Effector memory CD8-positive, alpha-beta T cell (primary cell): ENCODE data around the gene MMP15.

Source experiments
- ATAC-seq: fragments of 150-1000 bp; cut with Tn5 transposase; replicated peaks from 2 replicates; pipeline ENCODE4 v1.10.0; 2021; ENCODE audit warnings: mild to moderate bottlenecking, moderate library complexity
- DNase-seq, 3 experiments: peaks; one replicate each; pipeline ENCODE4 v3.0.0; 2021
- H3K27ac Mint-ChIP-seq, 2 donors: one replicate each; pipeline ENCODE4 v1.8.0; 2022; ENCODE audit warnings: mild to moderate bottlenecking in 2 of 2, mixed read lengths in 2 of 2, moderate library complexity in 2 of 2
- H3K27me3 Mint-ChIP-seq, 2 donors: one replicate each; pipeline ENCODE4 v1.8.0; 2022; ENCODE audit warnings: mixed read lengths in 2 of 2
- H3K36me3 Mint-ChIP-seq: one replicate; pipeline ENCODE4 v1.8.0; 2022; ENCODE audit warnings: mild to moderate bottlenecking, moderate library complexity, mixed read lengths; ENCODE audit not compliant: insufficient read depth
- H3K4me1 Mint-ChIP-seq, 2 donors: one replicate each; pipeline ENCODE4 v1.8.0; 2022; ENCODE audit warnings: low read depth in 2 of 2, mixed read lengths in 2 of 2
- H3K4me3 Mint-ChIP-seq, 2 donors: one replicate each; pipeline ENCODE4 v1.8.0; 2022; ENCODE audit warnings: mild to moderate bottlenecking in 2 of 2, mixed read lengths in 2 of 2, moderate library complexity in 2 of 2
- H3K9me3 Mint-ChIP-seq, 2 donors: one replicate each; pipeline ENCODE4 v1.8.0; 2022; ENCODE audit warnings: mixed read lengths in 2 of 2

Gene MMP15

DNA sequence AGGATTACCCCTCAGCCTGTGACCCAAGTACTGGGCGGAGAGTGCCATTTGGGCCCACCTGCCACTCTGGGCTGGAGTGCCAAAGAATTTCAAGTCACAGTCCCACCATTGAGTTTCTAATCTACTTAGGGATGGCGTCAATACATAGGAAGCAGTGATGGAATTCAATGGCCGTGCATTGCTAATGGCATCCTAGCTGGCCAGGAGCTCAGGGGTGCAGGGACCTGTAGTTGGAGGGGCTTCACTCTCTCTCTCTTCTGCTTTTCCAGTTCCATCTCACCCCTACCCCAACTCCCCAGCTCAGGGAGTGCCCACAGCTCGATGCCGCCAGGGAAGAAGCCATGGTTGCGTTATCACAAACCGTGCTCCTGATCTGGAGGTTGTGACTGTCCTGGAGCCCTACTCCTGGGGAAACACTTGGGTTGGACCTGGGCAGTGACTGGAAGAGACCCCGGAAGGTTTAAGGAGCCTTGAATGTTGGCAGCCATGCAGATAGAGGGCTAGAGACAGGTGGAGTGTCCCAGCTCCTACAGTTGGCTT, 2.4 kb downstream of the MMP15 start:
- Mint-ChIP-seq H3K4me1 (peaks cover 8 to 13% of the 10 kb centered on the region in 2 donors), H3K4me3 (peak overlapping the region; percentile 47 to 94), H3K36me3 (peaks cover 3% of the 10 kb centered on the region), H3K27me3 (peaks cover 14 to 26% of the 10 kb centered on the region in 2 donors), H3K27ac (peak overlapping the region in 1 of 2 donors; percentile 32), H3K9me3 (no peaks in the 10 kb centered on the region)
- ATAC-seq: no peak
- no peak for DNase-seq

DNA sequence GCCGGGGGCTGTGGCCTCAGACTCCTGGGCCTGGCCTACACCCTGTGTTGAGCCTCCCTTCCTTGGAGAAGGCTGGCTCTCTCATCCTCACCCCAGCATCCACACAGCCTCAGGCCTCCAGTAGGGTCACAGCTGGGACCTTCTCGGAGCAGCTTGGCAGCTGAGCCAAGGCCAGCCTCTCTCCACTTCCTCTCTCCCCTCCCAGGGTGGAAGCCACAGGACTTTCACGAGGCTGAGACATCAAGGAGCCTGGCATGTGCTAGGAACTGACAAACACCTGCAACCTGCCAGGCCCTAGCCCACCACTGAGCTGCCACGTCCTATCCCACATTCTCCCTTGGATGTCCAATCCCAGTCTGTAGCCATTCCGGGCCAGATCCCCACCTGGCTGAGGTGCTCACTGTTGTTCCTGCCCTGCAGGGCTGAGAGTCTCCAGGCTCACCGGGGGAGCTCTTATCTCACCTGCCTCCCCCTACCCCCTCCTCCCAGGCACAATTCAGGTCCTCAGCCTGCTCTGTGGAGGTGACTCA, 3.1 kb downstream of the MMP15 start:
- no peaks in the 10 kb centered on the region for H3K9me3 Mint-ChIP-seq
- peaks cover 8 to 13% of the 10 kb centered on the region in 2 donors for H3K4me1 Mint-ChIP-seq
- DNase-seq: no peak
- H3K27me3 Mint-ChIP-seq: peaks cover 14 to 26% of the 10 kb centered on the region in 2 donors
- H3K4me3 Mint-ChIP-seq: peak overlapping the region in 1 of 2 donors; percentile 94
- peaks cover 3% of the 10 kb centered on the region for H3K36me3 Mint-ChIP-seq
- no peak for ATAC-seq
- H3K27ac Mint-ChIP-seq: no peak overlapping the region

DNA sequence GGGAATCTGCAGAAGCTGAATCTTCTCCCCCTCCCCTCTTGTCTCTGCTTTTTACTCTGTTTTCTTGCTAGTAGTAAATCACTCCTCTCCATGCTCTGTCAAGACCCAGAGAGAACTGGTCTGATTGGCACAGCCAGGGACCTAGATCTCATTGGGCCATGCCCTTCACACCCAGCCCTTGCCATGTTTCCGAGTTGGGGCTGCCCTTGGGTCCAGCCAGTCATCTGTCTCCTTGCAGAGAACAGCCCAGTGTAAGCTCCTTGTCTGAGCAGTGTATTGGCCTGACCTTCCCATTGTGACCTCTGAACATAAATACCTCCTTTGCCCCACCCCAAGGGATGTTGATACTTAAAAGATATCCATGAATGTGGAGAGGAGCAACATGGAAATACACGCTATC, 3.9 kb downstream of the MMP15 start:
- no peak for DNase-seq
- peaks cover 14 to 26% of the 10 kb centered on the region in 2 donors for H3K27me3 Mint-ChIP-seq
- no peak overlapping the region for H3K27ac Mint-ChIP-seq
- H3K4me3 Mint-ChIP-seq: no peak overlapping the region
- peaks cover 3% of the 10 kb centered on the region for H3K36me3 Mint-ChIP-seq
- no peaks in the 10 kb centered on the region for H3K9me3 Mint-ChIP-seq
- no peak for ATAC-seq
- H3K4me1 Mint-ChIP-seq: peaks cover 7 to 13% of the 10 kb centered on the region in 2 donors

DNA sequence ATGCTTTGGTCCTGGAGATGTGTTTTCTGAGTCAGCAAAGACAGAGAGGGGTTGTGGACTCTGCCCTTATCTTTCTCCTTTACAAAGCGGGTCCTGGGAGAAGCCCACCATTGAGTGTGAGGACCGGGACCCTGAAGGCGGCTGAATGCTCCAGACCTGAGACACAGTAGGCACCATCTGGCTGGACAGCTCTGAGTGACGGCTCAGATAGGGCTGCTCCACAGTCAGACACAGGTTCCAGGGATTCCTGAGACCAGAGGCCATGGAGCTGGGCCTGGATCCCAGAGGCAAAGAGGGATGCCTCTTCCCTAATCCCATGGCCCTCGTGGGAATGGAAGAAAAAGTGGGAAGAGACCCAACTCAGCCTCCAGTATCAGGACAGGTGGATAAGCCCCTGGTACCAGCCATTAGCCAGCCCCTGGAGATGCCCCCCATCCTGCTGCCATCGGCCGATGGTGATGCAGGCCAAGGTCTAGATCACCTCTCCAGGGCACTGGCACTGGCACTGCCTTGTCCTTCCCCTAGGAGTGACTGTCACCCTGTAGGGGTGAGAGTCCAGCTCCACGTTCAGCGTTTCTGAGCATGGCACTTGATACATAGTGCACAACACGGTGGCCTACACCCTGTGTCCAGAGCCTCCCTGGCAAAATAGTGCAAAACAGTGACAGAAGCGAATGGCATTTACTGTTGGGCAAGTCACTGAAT, 4.7 kb downstream of the MMP15 start:
- DNase-seq (no peak), ATAC-seq (no peak)
- H3K4me3 Mint-ChIP-seq: no peak overlapping the region

DNA sequence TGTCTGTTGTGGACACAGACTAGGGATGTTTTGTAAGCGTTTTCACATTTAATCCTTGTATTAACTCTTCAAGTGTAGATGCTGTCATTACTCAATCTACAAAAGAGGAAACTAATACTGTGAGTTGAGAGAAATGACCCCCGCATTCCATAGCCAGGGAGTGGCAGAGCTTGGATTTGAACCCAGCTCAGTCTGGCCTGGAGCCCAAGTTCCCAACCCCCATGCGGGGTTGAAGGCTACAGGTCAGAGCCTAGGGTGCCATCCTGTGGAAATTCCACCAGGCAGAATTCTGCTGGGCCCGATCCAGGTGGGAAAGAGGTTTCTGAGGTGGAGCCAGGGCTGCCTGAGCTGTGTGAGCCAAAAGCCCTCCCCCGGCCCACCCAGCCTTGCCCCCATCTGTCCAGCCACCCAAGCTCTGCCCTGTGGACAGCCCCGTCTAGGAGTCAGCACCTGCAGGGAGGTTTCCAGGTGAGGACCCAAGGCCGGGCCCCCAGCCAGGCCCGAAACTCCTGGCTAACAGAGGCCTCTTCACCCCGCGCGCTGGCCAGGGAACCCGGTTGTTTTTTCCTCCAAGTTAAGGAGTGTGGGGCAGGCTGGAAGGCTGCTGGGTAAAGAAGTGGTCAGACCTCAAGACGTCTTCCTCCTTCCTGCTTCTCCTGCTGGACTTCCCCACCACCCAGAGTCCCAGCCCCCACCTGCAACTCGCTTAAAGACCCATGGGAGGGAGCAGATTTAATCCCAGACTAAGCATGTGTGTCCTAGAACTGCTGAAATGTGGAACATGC, 5.7 kb downstream of the MMP15 start:
- DNase-seq (no peak), ATAC-seq (no peak)
- Mint-ChIP-seq H3K36me3 (peaks cover 3% of the 10 kb centered on the region), H3K4me3 (no peak overlapping the region), H3K9me3 (no peaks in the 10 kb centered on the region), H3K27ac (peak overlapping the region in 1 of 2 donors; percentile 4), H3K27me3 (peaks cover 14 to 20% of the 10 kb centered on the region in 2 donors), H3K4me1 (peaks cover 0 to 6% of the 10 kb centered on the region in 2 donors)

More for the DNA sequence above, 4.7 kb downstream of the MMP15 start:
- H3K27me3 Mint-ChIP-seq: peaks cover 14 to 20% of the 10 kb centered on the region in 2 donors
- peaks cover 3% of the 10 kb centered on the region for H3K36me3 Mint-ChIP-seq
- no peaks in the 10 kb centered on the region for H3K9me3 Mint-ChIP-seq
- H3K27ac Mint-ChIP-seq: no peak overlapping the region
- peaks cover 0 to 6% of the 10 kb centered on the region in 2 donors for H3K4me1 Mint-ChIP-seq

DNA sequence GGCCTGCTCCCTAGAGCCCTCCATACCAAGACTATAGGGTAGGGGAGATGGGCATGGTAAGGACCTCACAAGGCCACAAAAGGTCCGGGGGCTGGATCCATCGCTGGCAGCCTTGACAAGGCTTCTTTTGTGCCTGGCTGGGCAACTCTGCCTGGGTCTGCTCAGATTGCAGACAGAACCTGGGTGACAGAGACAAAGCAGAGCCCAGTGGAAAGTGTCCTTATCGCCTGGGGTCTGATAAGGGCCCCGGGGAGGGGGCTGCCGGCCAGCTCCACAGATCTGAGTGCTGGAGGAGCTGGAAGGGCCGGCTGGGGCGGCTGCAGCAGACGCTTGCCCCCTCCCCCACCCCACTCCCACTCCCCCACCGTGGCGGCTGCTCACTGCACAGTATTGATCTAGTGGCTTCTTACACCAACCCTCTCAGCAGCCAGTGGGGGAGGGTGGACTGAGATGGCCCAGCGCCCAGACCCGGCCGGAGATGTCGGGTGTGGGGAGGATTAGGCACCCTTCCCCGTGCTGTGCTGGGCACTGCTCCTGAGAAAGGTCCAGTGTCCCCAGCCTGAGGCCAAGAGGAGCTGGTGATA, 7.2 kb downstream of the MMP15 start:
- peaks cover 0 to 6% of the 10 kb centered on the region in 2 donors for H3K4me1 Mint-ChIP-seq
- DNase-seq: no peak
- no peak overlapping the region for H3K4me3 Mint-ChIP-seq
- ATAC-seq: no peak
- peaks cover 13 to 19% of the 10 kb centered on the region in 2 donors for H3K27me3 Mint-ChIP-seq
- no peak overlapping the region for H3K27ac Mint-ChIP-seq
- no peaks in the 10 kb centered on the region for H3K9me3 Mint-ChIP-seq
- no peaks in the 10 kb centered on the region for H3K36me3 Mint-ChIP-seq

DNA sequence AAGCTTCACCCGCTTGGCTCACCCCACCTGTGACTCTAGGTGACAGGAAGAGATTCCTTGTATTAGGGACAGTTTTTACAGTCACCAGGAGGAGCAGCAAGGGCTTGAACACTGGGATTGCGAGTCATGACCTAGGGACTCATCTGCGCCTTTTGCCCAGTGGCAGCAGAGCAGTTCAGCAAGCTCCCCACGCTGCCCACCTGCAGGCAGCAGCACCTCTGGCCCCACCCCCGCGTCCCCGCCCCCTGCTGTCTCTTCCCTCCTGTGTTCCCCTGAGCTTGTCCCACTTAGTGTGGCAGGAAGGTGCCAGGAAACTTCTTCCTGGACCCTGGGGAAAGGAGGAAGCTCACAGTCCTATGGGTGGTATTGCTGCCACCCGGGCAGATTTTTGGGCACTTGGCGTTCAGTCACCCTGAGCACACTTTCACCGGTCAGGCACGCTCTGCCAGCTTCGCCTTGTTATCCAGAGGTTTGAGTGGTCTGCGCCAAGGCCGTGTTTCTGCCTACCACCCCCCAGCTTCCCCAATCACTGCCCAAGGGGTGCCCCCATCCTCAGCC, 8.7 kb downstream of the MMP15 start:
- no peak overlapping the region for H3K4me3 Mint-ChIP-seq
- H3K27me3 Mint-ChIP-seq: peaks cover 0 to 8% of the 10 kb centered on the region in 2 donors
- H3K4me1 Mint-ChIP-seq: peaks cover 0 to 2% of the 10 kb centered on the region in 2 donors
- no peak for ATAC-seq
- no peaks in the 10 kb centered on the region for H3K36me3 Mint-ChIP-seq
- DNase-seq: no peak
- no peak overlapping the region for H3K27ac Mint-ChIP-seq
- H3K9me3 Mint-ChIP-seq: no peaks in the 10 kb centered on the region

DNA sequence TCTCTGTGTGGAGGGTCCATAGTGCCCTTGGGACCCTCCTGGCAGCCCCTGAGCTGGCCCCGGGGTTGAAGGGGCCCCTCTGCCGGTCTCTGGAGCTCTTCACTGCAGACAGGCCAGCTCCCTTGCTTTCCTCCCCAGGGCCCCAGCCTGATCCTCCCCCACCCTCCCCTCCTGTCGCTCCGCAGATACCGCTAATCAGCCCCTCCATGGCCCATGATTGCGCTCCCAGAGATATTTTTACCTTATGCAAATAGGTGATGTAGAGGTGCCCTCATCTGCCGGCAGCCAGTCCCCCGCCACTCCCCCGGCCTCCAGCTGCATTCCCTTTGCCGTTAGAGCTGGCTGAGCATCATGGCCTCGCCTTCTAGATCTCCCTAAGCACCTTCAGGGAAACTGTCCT, 9.2 kb downstream of the MMP15 start:
- Mint-ChIP-seq H3K4me1 (peaks cover 0 to under 1% of the 10 kb centered on the region in 2 donors), H3K27me3 (peaks cover 0 to 2% of the 10 kb centered on the region in 2 donors), H3K27ac (no peak overlapping the region), H3K9me3 (no peaks in the 10 kb centered on the region), H3K36me3 (no peaks in the 10 kb centered on the region), H3K4me3 (no peak overlapping the region)
- ATAC-seq (no peak), DNase-seq (no peak)

DNA sequence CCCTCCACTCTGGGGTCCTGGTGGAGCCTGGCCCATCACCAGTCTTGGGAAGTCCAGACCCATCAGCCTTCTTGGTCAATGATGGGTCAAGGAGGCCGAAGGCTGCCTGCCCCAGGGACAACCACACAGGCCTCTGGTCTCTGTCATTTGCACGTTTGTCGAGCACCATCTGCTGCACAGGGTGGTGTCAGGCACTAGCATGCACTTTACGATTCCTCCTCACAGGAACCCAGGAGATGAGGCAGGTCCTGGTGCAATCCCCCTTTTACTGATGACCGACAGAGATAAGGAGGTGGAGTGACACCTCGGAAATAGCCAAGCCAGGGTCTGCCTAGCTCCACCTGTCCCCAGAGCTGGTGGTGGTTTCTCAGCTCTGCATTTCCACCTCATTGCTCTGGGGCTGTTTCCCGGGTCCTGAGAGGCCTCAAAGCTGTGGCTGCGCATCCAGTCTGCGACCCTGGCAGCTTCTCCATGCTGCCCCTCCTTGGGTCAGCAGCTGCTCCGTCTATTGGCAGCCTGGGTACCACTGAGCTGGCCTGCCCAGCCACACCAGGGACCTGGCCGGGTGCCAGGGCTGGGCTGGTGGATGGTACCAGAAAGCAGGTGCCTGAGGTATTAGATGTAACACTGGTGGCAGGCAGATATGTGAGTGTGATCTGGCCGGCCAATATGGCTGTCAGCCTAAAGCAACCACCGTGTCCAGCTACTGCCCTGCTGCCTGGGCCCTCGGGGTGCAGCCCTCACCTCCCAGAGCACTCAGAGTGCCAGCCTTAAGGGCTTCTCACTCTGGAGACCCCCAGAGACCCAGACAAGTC, 10.0 kb downstream of the MMP15 start:
- no peaks in the 10 kb centered on the region for H3K36me3 Mint-ChIP-seq
- H3K9me3 Mint-ChIP-seq: no peaks in the 10 kb centered on the region
- H3K27me3 Mint-ChIP-seq: no peaks in the 10 kb centered on the region
- ATAC-seq (no peak), DNase-seq (no peak)
- no peak overlapping the region for H3K4me3 Mint-ChIP-seq
- H3K27ac Mint-ChIP-seq: no peak overlapping the region
- no peaks in the 10 kb centered on the region for H3K4me1 Mint-ChIP-seq

DNA sequence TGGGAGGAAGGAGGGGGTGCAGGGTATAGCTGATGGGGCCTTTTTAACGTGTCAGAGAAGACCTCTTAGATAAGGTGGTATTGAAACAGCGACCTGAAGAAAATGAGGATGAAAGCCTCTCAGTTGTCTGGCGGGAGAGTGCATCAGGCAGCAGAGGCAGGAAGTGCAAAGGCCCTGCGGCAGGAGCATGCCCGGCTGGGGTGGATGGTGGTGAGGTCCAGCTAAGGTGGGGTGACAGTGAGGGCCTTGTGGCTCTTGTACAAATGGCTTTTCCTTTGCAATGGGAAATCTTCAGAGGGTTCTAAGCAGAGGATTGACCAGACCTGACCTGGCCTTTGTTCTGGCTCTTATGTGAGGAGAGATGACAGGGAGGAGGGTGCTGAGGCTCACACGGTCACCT, 11.4 kb downstream of the MMP15 start:
- Mint-ChIP-seq H3K36me3 (no peaks in the 10 kb centered on the region), H3K9me3 (no peaks in the 10 kb centered on the region), H3K4me3 (no peak overlapping the region), H3K27ac (no peak overlapping the region), H3K4me1 (no peaks in the 10 kb centered on the region), H3K27me3 (no peaks in the 10 kb centered on the region)
- DNase-seq: no peak
- no peak for ATAC-seq

DNA sequence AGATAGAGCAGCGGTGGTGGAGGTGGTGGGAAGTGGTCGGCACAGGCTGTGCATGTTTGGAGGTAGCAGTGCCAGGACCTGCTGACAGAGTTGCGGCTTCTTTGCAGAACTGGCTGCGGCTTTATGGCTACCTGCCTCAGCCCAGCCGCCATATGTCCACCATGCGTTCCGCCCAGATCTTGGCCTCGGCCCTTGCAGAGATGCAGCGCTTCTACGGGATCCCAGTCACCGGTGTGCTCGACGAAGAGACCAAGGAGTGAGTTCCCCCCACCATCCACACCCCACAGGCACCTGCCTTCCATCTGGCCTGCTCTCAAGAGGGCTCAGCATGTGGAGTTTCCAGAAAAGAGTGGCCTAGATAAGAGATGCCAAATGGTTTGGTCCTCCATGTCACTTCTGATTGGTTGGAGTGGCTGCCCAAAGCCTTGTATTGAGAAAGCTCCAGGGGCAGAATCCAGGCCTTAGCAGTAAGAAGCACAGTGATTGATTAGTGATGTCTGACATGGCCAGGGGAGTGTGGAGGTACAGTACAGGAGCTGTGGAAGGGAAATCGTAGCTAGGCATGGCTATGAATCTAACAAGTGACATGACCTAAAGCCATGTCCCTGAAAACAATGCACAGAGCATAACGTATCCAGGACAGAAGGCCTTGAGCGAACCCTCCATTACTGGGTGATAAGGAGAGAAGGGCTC, 12.0 kb downstream of the MMP15 start:
- Mint-ChIP-seq H3K4me1 (no peaks in the 10 kb centered on the region), H3K27me3 (no peaks in the 10 kb centered on the region), H3K9me3 (no peaks in the 10 kb centered on the region), H3K4me3 (no peak overlapping the region), H3K36me3 (no peaks in the 10 kb centered on the region), H3K27ac (no peak overlapping the region)
- DNase-seq: no peak
- ATAC-seq: no peak

DNA sequence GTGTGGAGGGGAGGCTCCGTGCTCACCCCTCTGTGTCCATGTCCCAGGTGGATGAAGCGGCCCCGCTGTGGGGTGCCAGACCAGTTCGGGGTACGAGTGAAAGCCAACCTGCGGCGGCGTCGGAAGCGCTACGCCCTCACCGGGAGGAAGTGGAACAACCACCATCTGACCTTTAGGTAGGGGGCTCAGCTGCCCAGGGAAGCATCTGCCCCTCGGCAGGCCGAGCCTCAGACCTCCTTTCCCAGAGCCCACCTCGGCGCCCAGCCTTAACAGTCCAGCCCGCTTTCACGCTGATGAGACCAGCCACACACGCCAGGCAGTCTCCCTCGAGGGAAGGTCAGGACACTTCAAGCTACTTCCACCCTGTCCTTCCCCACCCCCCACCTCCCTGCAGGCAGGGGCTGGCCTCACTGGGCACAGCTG, 12.7 kb downstream of the MMP15 start:
- H3K27me3 Mint-ChIP-seq: no peaks in the 10 kb centered on the region
- no peak for ATAC-seq
- H3K4me1 Mint-ChIP-seq: no peaks in the 10 kb centered on the region
- no peak overlapping the region for H3K4me3 Mint-ChIP-seq
- H3K36me3 Mint-ChIP-seq: no peaks in the 10 kb centered on the region
- H3K9me3 Mint-ChIP-seq: no peaks in the 10 kb centered on the region
- no peak for DNase-seq
- no peak overlapping the region for H3K27ac Mint-ChIP-seq
